DMS53 (cell line): ENCODE results near the gene CLEC2B.

Experiments
- DNase-seq: peaks from one replicate; lab custom pipeline; 2025; lab: John Stamatoyannopoulos, UW

CLEC2B gene

DNA sequence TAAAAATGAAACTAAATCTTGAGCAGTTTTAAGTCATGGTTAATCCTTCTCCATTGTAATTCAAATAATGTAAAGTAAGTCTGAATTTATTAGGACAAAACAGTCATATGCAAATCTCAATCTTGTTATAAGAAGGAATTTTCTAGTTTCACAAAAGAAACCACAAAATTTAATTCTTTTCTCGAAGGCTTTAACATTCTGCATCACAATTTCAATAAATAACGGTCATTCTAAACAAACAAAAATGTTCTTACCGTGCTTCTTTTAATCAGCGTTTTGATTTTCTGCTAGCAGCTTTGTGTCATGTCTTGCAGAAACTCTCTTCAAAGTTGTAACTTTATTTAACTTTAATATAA, 225 bp downstream of the CLEC2B start:
- no peak for DNase-seq

DNA sequence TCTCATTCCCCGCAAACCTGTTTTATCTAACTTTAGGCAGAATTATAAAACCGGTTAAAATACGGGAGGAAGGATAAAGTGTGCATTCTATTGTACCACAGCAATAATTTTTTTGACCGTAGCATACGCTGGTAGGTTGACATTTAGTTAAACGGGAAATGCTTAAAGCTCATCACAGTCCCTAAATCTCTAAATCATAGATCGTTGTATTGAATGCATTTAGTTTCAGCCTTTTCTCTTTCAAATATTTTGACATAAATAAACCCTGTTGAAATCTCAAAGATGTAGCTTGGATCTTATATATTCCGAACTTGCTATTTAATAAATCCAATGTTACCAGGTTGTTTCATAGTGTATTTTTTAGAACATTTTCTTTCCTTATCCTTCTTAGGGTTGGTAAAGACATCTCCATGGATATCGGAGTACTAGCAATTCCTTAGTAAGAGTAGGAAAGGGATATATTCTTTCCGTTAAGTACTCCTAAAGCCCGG, 798 bp downstream of the CLEC2B start:
- peak; percentile 69 for DNase-seq

DNA sequence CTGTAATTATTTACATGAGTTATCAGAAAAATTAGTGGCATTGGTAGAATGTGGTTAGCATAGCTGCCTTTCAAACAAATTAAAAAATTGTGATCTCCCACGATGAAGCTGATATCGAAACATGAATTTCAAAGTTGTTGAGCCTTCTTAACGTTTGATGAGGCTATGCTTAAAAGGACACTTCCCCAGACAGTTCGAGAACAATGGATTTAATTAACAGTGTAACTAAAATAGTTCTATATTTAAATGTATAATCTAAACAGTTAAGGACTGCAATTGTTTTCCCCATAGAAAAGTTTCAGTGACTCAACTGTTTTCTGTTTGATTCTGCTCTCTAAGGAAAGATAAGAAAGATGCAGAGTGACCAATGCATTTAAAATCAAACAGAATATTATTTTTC, 1.6 kb downstream of the CLEC2B start:
- peak; percentile 76 for DNase-seq

DNA sequence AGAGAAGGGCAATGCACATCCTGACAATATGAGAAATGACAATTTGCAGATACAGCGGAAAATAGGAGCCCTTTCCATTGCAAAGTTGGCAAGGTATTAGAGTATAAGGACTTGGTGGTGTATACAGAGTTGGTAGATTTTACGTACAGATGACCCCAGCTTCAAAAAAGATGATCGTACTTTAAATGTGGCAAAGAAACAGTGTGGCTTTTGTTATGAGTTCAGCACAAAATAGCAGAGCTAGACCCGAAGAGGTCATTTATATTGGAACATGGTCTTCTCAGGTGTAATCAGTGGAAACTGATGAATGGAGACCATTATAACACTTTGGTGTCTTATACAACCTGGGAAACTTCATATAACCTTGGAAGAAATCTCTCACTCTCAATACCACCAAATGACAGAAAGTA, 2.3 kb downstream of the CLEC2B start:
- DNase-seq: peak; percentile 78

DNA sequence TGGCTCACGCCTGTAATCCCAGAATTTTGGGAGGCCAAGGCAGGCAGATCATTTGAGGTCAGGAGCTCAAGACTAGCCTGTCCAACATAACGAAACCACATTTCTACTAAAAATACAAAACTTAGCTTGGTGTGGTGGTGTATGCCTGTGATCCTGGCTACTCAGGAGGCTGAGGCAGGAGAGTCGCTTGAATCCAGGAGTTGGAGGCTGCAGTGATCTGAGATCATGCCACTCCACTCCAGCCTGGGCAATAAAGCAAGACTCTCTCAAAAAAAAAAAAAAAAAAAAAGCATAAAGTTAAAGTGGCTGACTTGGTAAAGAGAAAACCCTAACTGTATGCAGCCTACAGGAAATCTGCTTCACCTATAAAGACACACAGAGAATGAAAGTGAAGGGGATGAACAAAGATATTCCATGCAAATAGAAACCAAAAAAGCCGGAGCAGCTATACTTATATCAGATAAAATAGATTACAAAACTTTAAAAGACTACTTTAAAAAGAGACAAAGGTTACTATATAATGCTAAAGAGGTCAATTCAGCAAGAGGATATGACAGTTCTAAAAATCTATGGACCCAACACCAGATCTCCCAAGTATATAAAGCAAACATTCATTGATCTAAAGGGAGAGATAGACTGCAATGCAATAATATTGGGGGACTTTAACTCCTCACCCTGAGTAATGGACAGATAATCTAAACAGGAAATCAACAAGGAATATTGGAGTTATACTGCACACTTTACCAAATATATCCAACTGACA, 4.1 kb downstream of the CLEC2B start:
- peak; percentile 63 for DNase-seq

DNA sequence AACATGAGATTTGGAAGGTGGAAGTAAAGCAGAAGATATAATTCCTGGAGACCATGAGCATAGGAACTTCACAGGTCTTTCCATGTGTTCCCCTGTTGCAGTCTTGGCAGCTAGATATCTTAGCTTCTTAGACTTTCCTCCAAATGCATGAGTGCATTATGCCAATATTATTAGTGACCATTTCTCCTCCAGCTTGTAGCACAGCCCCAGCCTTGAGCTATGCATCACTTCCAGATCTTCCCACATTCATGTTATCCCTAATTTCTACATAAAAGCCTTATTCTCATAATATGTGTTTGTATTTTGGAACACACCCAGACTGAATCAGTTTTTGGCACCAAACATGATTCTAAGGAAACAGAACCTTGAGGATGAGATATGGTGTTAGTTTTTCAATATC, 11.0 kb downstream of the CLEC2B start:
- no peak for DNase-seq

DNA sequence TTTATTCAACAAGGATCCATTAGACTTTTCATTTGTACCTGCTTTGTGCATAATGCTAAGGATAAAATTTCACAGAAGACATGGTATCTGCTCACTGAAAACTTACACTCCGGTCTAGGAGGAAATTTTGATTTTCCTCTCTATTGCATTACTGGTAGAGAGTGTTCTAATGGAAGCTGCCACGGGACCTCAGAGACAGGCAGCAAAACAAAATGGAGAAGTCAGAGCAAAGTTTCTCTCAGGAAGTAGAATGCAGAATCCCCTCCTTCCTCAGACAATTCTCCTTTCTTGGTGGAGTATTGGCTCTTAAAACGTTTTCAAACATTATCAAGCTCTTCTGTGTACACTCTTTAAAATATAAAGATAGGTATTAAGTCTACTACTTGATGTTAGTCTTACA, 12.3 kb downstream of the CLEC2B start:
- DNase-seq: no peak

DNA sequence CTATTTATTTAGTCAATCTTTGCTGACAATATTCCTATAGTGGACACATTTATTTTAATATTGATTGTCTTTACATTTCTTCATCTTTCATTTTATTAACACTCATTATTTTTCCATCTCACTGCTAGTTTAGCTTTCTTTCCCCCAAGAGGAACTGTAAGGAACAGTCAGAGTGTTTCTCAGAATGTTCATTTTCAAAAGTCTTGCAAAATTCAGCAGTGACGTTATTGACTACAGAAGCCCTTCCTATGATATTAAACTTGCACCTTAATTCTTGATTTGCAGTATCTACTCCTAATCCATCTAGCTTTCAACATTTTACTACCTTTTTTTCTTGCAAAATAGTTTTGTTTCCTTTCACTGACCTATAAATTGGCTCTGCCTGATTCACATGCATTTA, 13.0 kb downstream of the CLEC2B start:
- no peak for DNase-seq

DNA sequence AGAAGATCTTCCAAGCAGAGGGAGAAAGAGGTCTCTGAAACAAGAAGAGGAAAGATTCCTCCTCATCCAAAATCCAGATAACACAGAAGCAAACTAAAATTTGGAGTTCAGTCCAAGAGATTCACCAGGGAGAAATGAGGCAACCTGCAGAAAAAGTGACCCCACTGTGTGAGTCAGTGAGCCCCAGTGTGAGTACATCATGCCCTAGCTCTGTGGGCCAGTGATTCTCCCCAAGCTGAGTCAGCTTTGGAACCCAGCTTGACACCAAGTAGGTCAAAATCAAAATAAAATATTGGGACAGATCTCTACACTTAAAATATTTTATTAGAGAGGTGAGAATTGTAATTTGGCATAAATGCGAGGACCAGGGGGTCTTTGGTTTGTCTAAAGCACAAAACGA, 17.2 kb downstream of the CLEC2B start:
- DNase-seq: no peak

DNA sequence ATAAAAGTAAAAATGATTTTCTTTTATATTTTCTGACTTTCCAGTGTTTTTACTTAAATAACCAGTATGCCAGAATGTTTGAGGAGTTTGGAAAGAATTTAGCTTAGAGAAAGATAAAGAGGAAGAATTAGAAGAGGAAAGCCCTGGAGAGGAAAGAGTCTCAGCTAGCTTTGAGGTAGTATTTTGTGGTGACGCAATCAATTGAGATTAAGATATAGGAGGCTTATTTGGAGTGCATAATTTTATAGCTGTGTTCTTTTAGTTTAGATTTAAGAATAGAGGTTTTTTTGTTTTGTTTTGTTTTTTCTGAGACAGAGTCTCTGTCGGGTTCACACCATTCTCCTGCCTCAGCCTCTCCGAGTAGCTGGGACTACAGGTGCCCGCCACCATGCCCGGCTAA, 18.1 kb downstream of the CLEC2B start:
- no peak for DNase-seq

DNA sequence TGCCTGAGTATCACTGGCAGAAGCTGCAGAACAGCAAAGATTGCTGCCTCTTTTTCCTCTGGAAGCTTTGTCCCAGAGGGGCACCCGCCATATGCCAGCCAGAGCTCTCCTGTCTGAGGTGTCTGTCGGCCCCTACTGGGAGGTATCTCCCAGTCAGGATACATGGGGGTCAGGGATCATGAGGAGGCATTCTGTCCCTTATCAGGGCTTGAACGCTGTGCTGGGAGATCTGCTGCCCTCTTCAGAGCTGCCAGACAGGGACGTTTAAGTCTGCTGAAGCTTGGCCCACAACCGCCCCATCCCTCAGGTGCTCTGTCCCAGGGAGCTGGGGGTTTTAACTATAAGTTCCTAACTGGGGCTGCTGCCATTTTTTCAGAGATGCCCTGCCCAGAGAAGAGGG, 20.3 kb downstream of the CLEC2B start:
- no peak for DNase-seq

DNA sequence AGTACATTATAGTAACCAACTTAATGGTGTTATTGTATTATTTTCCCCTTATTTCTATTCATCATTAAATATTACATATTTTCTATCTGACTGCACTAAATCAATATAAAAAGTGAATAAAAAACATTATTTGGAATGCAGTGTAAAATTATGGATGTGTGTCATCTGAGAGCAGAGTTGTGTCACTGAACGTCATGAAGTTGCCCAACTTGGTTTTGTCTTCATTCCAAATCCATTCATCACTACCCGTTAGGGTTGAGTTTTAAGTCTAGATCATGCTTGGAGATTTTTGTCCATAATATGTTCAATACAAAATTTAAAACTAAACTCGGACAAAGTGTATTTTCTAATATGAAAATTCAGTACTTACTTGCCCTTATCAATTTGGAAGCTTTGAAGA, 25.7 kb downstream of the CLEC2B start:
- no peak for DNase-seq

DNA sequence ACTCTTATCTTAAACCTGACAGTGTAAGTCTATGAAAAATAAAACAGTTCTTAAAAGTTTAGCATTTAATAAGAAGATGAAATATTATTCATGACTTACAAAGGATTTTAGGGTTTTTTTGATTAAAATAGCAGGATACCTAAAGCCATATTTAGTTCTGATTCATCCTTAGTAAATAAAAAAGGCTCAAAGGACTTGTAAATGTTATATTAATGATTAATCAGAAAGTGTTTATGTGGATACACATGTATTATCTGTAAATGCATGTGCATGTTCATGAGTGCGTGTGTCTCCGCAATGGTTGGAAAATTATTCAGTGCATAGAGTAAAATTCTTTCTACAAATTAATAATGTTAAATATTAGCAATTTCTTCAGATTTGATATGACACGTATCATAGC, 37.4 kb downstream of the CLEC2B start:
- DNase-seq: peak; percentile 86

DNA sequence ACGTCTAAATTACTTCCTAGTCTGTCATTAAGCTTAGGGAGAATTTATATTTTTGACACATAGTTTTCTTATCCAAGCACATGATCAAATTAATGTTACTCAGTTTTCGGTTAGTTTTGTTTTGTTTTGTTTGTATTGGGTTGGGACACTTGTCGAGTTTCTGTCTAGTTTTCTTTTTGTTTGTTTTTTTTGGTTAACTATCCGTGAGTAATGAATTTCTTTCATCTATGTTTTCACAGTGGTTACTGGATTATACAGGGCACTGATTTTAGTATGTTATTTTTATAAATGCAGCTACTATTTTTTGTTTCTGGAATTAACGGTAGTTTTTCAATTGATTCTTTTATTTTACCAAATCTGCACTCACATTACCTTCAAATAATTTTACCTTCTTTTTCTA, 39.2 kb downstream of the CLEC2B start:
- DNase-seq: peak; percentile 23

DNA sequence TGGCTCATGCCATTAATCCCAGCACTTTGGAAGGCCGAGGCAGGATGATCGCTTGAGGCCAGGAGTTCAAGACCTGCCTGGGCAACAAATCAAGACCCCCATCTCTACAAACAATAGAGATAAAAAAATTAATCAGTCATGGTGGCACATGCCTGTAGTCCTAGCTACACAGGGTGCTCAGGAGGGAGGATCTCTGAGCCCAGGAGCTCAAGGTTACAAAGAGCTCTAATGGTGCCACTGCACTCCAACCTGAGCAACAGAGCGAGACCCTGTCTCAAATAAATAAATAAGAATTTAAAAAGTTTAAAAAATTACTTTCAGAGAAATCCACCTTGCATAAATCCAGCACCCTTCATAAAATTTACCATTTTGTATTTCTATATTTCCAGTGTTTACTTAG, 39.7 kb downstream of the CLEC2B start:
- no peak for DNase-seq

DNA sequence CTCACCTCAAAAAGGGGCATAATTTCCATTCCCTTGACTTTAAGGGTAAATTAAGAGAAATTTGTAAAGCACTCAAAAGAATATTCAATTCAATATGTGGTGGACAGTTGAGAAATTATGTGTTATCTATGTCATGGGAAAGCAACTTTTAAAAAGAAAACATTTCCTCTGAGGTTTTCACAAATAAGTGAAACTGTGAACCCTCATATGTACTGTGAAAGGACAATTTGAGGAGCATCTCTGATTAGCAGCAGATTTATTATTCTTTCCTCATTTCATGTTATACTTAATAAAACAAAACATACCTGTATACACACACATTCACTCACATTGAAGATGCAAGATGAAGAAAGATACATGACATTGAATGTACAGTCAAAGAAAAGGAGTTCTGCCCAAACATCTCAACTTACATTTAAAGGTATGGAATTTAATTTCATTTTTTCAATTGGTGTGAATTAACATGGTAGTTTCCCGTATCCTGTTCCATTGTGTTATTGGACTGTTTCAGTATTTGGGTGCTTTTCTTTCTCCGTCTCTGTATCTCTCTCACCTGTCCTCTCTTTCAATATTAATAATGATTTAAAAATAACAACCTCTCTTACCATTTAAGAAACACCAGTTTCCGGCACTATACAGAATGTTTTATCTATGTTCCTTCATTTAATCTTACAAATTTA, 41.8 kb downstream of the CLEC2B start, which contains the start of gene KLRF1:
Gene KLRF1, plus strand, starts transcription at position 273 of the 680 bp plus-strand sequence. Its CDS starts 64 bp downstream, at position 337.
- no peak for DNase-seq

DNA sequence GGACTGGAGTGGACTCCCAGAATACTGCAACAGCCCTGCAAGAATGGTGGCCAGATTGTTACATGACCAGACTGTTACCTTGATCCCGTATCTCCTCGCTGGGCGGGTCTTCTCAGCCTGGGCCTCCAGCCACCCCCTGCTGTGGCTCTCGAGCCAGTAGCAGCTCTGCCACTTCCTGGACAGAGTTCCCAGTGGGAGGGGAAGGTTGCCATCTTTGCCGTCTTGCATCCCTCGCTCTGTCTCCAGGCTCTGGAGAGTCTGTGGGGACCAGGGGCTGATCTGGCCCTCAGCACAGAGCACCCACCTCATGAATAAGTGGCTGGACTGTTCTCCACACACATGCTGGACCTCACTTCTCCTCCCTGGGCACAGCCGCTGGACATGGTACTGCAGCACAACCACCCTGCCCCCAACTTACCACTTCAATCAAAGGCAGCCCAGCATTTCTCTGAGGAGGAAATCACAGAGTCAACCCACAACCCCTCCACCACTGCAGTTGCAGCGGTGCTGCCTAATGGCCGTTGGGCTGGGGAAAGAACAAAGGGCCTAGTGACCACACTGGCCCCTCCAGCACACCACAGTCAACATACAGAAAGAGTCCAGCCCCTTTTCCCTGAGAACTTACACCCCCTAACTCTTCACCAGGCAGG, 48.7 kb downstream of the CLEC2B start:
- DNase-seq: no peak

DNA sequence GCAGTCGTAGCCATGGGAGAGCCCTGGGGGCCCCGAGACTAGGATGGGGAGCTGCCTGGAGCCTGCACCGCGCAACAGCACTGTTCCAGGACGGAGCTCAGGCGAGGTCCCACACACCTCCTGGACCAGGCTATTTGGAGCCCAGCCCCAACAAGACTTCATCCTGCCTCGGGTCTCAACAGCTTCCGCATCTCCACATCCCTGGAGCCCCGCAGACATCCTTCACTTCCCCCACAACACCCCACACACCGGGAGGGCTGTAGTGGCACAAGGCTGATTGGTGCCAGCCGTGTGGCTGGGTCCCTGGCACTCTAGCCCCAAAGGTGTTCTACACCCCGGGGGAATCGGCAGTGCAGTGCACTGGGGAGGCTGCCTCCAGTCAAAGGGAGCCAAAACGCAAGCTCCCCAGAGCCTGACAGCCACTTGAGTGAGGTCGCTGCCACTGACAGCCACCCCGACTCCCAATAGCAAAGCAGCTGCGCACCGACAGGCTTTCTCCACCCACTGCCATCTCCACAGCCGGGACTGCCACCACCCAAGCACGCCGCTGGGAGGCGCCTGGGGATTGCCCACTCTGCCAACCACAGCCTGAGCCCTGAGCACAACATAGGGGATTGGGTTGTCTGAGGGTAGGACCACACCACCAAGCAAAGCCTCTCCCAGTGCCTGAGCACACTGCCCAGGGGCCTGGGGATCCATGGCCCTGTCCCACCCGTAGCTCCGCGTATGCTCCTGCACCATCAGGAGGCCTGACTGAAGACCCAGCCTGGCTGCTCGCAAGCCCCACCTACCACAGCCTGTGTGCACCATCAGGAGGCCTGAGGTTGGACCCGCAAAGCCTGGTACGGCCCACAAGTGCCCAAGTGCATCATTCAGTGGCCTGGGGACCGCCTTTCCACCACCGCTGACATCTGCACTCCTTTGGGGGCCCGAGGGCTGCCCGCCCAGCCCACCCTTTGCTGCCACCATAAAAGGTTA, 55.0 kb downstream of the CLEC2B start:
- DNase-seq: peak; percentile 90

DNA sequence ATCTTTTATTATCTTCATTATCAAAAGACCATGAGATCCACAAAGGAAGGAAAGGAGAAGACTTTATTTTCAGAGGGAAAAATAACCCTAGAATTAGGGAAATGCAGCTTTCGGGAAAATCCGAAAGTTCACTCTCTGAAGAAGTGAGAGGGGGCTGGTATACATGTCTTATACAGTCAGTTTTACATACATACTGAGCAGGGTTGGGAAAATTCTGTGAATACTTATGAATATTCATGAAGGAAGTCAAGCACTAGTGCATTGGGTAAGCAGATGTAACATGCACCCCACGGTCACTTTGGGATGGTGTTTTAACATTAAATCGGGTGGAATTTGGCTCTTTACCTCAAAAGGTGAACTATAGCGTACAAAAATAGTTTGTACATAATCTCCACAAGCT, 57.5 kb downstream of the CLEC2B start:
- DNase-seq: no peak

DNA sequence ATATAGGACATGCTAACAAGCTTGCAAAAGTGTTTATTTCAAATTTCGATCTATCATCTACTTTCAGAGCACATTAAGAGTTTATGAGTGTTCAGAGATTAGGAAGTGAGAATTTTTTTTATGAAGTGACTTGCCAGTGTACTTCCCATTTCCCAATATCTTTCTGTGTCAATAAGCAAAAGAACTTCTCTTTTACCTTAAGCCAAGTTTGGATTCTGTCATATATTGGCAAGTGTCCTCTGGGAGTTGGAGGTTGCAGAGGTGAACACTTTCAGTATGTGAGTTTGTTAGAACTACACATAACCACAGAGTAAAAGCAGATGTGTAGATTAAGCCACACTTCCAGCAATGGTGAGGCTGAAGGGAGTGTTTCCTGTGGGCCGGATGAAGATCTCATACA, 58.5 kb downstream of the CLEC2B start:
- no peak for DNase-seq

DNA sequence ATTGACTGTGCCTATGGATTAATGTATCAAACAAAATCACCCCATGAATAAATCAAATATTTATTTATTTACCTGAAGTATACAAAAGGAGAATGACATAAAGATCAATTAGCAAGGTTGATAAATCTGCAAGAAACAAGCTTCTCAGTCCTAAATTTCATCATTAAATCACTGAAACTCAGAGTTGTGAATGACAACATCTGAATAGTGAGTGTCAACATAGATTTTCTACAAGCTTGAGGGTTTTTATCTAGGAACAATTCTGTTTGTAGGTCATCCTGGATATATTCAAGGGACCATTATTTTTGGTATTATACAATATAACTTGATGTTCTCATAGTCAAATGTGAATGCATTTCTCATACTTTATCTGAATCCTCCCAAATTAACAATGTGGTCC, 59.3 kb downstream of the CLEC2B start:
- no peak for DNase-seq

DNA sequence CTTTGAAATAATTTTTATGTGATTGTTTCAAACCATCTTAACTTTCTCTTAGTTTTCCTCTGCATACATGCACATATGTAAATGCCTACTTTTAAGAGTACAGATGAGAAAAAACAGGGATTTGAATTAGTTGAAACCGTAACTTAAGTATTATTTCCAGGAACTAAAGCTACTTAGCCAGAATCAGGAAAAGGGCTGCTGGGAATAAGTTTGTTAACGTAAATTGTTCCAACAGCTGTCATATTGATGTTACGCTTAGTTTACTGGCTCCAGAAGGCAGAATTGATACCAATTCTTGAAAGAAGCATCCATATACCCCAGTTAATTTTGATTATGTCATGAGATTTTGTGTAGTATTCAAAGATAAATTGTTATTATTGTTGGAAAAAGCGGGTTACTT, 59.8 kb downstream of the CLEC2B start:
- no peak for DNase-seq
